Renal cortex interstitium (tissue), 11 donors: ENCODE data around the gene HNRNPLL. TPM values are rescaled to one million over a fixed set of nuclear protein-coding genes. Genes with fewer than 3 reads are reported as not detected.

Experiments used
- DNase-seq, 11 donors: peaks; one replicate each; pipeline ENCODE4 v3.0.0-alpha.2; 2013; ENCODE audit warnings: low read depth in 9 of 11, low spot score in 4 of 11; ENCODE audit errors: extremely low read depth in 1 of 11
- polyA plus RNA-seq, 3 donors: library from polyadenylated mRNA; unstranded; fragments of 120-200 nt; gene quantifications; one replicate each; pipeline ENCODE4 v1.2.1, GENCODE V29; 2013; ENCODE audit not compliant: insufficient read length in 3 of 3

The HNRNPLL gene
- polyA plus RNA-seq, 3 donors = 70.9 to 83.9 (median 74.3) TPM

GRCh38 chr2:38522754-38523349 is 79.9 kb downstream of the HNRNPLL start:
- peak in 4 of 11 donors; percentile 25 to 64 (median 51) for DNase-seq

- DNase-seq = no peak
Observed at GRCh38 chr2:38521835-38522234, 80.9 kb downstream of the HNRNPLL start.

- DNase-seq = no peak
Observed at GRCh38 chr2:38517284-38517683, 85.4 kb downstream of the HNRNPLL start.

- no peak for DNase-seq
Observed at GRCh38 chr2:38516526-38516925, 86.2 kb downstream of the HNRNPLL start.

GRCh38 chr2:38516122-38516521 is 86.6 kb downstream of the HNRNPLL start:
- DNase-seq = no peak

- peak in 9 of 11 donors; percentile 45 to 78 (median 67) for DNase-seq
Observed at GRCh38 chr2:38515155-38516074, 87.3 kb downstream of the HNRNPLL start.

GRCh38 chr2:38514603-38515154 is 88.0 kb downstream of the HNRNPLL start:
- DNase-seq = no peak

GRCh38 chr2:38512211-38512610 is 90.5 kb downstream of the HNRNPLL start:
- DNase-seq = no peak

Other genes with a start within 250 kb of the HNRNPLL start
- gene ATL2, start 225.7 kb downstream of the HNRNPLL start, polyA plus RNA-seq = 10 to 100 TPM; 60.3 to 73.9 (median 70.0) TPM
- 10 to 100 TPM; 54.0 to 60.0 (median 56.1) TPM for gene GALM, start 63.2 kb upstream of the HNRNPLL start, polyA plus RNA-seq
- gene SRSF7, start 148.4 kb upstream of the HNRNPLL start, polyA plus RNA-seq = 100 to 1,000 TPM; 203 to 279 (median 243) TPM
- 10 to 100 TPM; 17.9 to 24.7 (median 23.6) TPM for gene GEMIN6, start 175.3 kb upstream of the HNRNPLL start, polyA plus RNA-seq